K562 (cell line): ENCODE data around the gene CREB3L4. TPM values are rescaled to one million over a fixed set of nuclear protein-coding genes. Genes with fewer than 3 reads are reported as not detected.

ENCODE experiments used
- CTCFL ChIP-seq: IDR thresholded peaks from 2 replicates; pipeline ENCODE4 v1.6.1; 2011; ENCODE audit warnings: borderline replicate concordance, low read depth, mild to moderate bottlenecking, moderate library complexity, low read length; ENCODE audit not compliant: insufficient read depth, poor library complexity, severe bottlenecking
- PRMT5 ChIP-seq: sonication (generic); formaldehyde crosslinking; IDR thresholded peaks from 2 replicates; pipeline ENCODE4 v1.5.0; 2020; ENCODE audit warnings: missing genetic modification reagents
- REST ChIP-seq, 2 experiments: fragments of 450-650 bp; formaldehyde crosslinking in 1 of 2; IDR thresholded peaks; 2 replicates each; pipeline versions ENCODE4 v1.4.0 to v1.6.1; 2014 to 2020; ENCODE audit warnings: mild to moderate bottlenecking in 2 of 2, borderline replicate concordance in 1 of 2, low read depth in 1 of 2
- TCF7 ChIP-seq: sonication (generic); IDR thresholded peaks from 2 replicates; pipeline ENCODE4 v1.6.1; 2016; ENCODE audit warnings: antibody characterized with exemption, borderline replicate concordance
- TEAD1 ChIP-seq, 2 experiments: fragments of 450-650 bp in 1 of 2; sonication (generic) in 1 of 2; formaldehyde crosslinking; IDR thresholded peaks; 2 replicates each; pipeline versions ENCODE4 v1.4.0 to v1.8.0; 2020 to 2022; ENCODE audit warnings: mild to moderate bottlenecking in 2 of 2, missing genetic modification reagents in 1 of 2
- ZNF232 ChIP-seq: sonication (generic); formaldehyde crosslinking; IDR thresholded peaks from 2 replicates; pipeline ENCODE4 v1.8.0; 2022; ENCODE audit warnings: mild to moderate bottlenecking, missing genetic modification reagents
- ZNF75A ChIP-seq: fragments of 450-650 bp; formaldehyde crosslinking; IDR thresholded peaks from 2 replicates; pipeline ENCODE4 v1.4.0; 2020; ENCODE audit warnings: mild to moderate bottlenecking
- polyA plus RNA-seq, 8 experiments: library from polyadenylated mRNA; depleted of rRNA in 4 of 8; stranded (reverse) in 5 of 8; unstranded in 3 of 8; fragments of >200 nt; fragmentation: Nextera tagmentation in 2 of 8; fragmentation: Illumina TruSeq in 1 of 8; extraction: Ambion mirVana in 2 of 8; extraction: Trizol in 1 of 8; gene quantifications; 2 replicates each; pipeline versions ENCODE4 v1.2.1 to v1.2.3, GENCODE V29; 2011 to 2014; ENCODE audit warnings: inconsistent platforms in 1 of 8, missing spikeins in 1 of 8
- total RNA-seq, 7 experiments: library from RNA; depleted of rRNA in 6 of 7; stranded (reverse); fragments of >200 nt in 6 of 7; fragmentation: Illumina TruSeq in 2 of 7; extraction: Trizol in 2 of 7; gene quantifications; 2 replicates each; pipeline versions ENCODE4 v1.2.1 to v1.2.3, GENCODE V29; 2011 to 2021; ENCODE audit warnings: low replicate concordance in 1 of 7

Gene CREB3L4
- total and polyA plus RNA-seq, 9 of the 15 experiments (the other 6 are each of a cell fraction or from before 2014, with no cell fraction given) = 9.9 to 18.6 (median 13.9) TPM

GRCh38 chr1:153967107-153967999 is at the start of gene CREB3L4 (continued):
- TF ChIP-seq ZNF232 (peak; percentile 88; the same call in 1 of the 2 replicates), ZNF75A (CRISPR knock-in tag) (no peak), PRMT5 (CRISPR knock-in tag) (no peak), TCF7 (no peak), REST (IDR thresholded peaks at IDR 0.05; ENCODE audit: borderline replicate concordance) (peak; percentile 81), REST (CRISPR knock-in tag; IDR thresholded peaks at IDR 0.05; ENCODE audit: low read depth) (no peak), CTCFL (peak; percentile 80), TEAD1 (CRISPR knock-in tag; IDR thresholded peaks at IDR 0.05) (0 out of 4 replicates have a peak, but pooled peaks of 1 of the 2 experiments have one; percentile 56)
